Activated B cell treated with CpG ODN at 0.5 μM for 24 hours (primary cell): ENCODE measurements around the gene IL11. TPM values are rescaled to one million over a fixed set of nuclear protein-coding genes. Genes with fewer than 3 reads are reported as not detected.

Experiments used
- ATAC-seq: fragments of 200-7000 bp; cut with Tn5 transposase; one replicate; pipeline ENCODE4 v1.10.0; 2021; ENCODE audit warnings: low read depth, mild to moderate bottlenecking, moderate library complexity
- CTCF ChIA-PET: fragments of 350-600 bp; sonication (Branson Sonifier 250); formaldehyde crosslinking; loops from one replicate; lab custom pipeline; 2021; ENCODE audit warnings: antibody characterized with exemption; lab: Charles Lee
- POLR2A ChIA-PET: fragments of 350-600 bp; sonication (Branson Sonifier 250); formaldehyde crosslinking; loops from one replicate; lab custom pipeline; 2021; ENCODE audit warnings: antibody characterized with exemption; lab: Charles Lee
- DNase-seq: peaks from one replicate; pipeline ENCODE4 v3.0.0; 2022
- H3K27ac Mint-ChIP-seq: one replicate; pipeline ENCODE4 v1.8.0; 2020; ENCODE audit warnings: mixed read lengths
- H3K27me3 Mint-ChIP-seq: one replicate; pipeline ENCODE4 v1.8.0; 2021; ENCODE audit warnings: mixed read lengths
- H3K36me3 Mint-ChIP-seq: one replicate; pipeline ENCODE4 v1.8.0; 2021; ENCODE audit warnings: low read depth, mixed read lengths
- H3K4me1 Mint-ChIP-seq: one replicate; pipeline ENCODE4 v1.8.0; 2021; ENCODE audit warnings: mixed read lengths
- H3K4me3 Mint-ChIP-seq: one replicate; pipeline ENCODE4 v1.8.0; 2020; ENCODE audit warnings: mild to moderate bottlenecking, mixed read lengths
- H3K9me3 Mint-ChIP-seq: one replicate; pipeline ENCODE4 v1.8.0; 2020; ENCODE audit warnings: mixed read lengths
- CTCF ChIP-seq: fragments of 200-600 bp; IDR thresholded peaks from one replicate; pipeline ENCODE4 v1.8.0; 2022; ENCODE audit warnings: antibody characterized with exemption, mild to moderate bottlenecking
- intact Hi-C: fragments of 100-400 bp; cut with micrococcal nuclease; formaldehyde crosslinking; loops from one replicate; pipeline ENCODE4 v1.15.1; 2024
- total RNA-seq: library from RNA; stranded (reverse); gene quantifications from 2 replicates; pipeline ENCODE4 v1.2.3, GENCODE V29; 2022

IL11 gene
- total RNA-seq, 1 donor from 2014 or later = not detected

DNA sequence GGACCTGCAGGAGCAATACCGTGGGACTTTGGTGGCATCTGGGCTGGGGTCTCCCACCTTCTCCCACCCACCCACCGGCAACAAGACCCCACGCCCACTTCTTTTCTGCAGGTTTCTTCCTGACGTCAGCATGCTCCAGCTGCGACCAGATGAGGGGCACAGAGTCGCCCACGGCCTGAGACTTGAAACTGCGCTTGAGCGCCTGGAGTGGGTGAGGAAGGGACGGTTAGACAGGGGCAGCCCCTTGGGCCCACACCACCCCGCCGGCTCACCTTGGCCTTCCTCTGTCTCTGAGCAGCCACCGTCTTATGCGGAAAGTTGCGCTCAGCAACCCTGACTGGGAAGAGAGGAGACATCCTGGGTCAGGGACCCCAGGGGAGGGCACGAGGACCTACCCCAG lies 9.4 kb downstream of the IL11 start:
- ChIA-PET CTCF (no interaction called here), POLR2A (interaction anchor here (0.8 kb wide), 1 partner anchor 13 kb away, joined by 5 read pairs; no protein-coding TSS in a partner anchor)
- H3K9me3 Mint-ChIP-seq = no peaks in the 10 kb centered on the region
- H3K27ac Mint-ChIP-seq = no peak overlapping the region
- no peak overlapping the region for H3K4me3 Mint-ChIP-seq
- peaks cover 11% of the 10 kb centered on the region for H3K27me3 Mint-ChIP-seq
- DNase-seq (no peak), ATAC-seq (no peak)
- H3K4me1 Mint-ChIP-seq = no peaks in the 10 kb centered on the region
- TF ChIP-seq CTCF = no peak
- intact Hi-C loops = no loop called here
- no peaks in the 10 kb centered on the region for H3K36me3 Mint-ChIP-seq

DNA sequence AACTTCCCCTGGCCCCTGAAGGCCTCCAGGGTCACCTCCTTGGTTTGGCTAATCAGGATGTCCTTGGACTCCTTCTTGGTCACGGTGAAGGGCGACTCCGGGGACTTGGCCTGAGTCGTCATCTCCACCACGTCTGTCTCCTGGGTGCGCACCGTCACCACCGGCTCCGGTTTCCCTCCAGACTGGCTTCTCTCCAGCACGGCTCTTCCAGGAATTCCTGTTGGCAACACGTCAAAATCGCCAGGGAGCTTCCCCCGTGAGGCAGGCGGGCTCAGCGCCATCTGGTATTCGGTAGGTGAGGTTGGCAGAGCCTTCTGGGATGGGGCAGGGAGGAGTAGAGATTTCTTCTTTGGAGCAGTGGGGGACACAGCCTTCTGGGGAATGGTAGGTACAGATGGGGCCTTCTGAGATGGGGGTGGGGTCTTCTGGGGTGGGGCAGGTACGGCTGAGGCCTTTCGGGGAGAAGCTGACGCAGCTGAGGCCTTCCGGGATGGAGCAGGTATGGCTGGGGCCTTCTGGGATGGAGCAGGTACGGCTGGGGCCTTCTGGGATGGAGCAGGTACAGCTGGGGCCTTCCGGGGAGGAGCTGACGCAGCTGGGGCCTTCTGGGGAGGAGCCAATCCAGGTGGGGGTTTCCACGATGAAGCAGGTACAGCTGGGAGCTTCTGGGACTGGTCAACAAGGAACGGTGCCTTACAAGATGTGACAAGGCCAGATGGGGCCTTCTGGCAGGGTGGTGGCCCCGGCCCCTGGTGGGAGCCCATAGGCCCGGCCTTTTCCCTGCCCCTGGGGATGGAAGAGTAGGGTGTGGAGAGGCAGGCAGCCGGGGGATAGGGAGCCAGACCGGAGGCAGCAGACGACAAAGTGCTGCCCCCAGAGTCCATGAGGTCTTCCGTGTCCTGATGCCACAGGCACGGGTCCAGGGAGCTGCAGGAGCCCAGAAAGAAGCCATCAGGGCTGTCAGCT lies 11.0 kb downstream of the IL11 start:
- TF ChIP-seq CTCF = no peak
- Mint-ChIP-seq H3K27me3 (peaks cover 15% of the 10 kb centered on the region), H3K27ac (no peak overlapping the region), H3K9me3 (no peaks in the 10 kb centered on the region), H3K4me3 (no peak overlapping the region), H3K4me1 (peaks cover 2% of the 10 kb centered on the region), H3K36me3 (no peaks in the 10 kb centered on the region)
- intact Hi-C loops = no loop called here
- DNase-seq (no peak), ATAC-seq (no peak)
- CTCF ChIA-PET = no interaction called here
- POLR2A ChIA-PET = interaction anchor here (0.5 to 1.0 kb wide), 3 partner anchors 25 to 227 kb away, joined by 3 to 7 read pairs (median 4); partner anchors contain the start of gene TMEM238

GRCh38 chr19:55358493-55358892 lies 11.8 kb downstream of the IL11 start:
- Mint-ChIP-seq H3K27me3 (peaks cover 18% of the 10 kb centered on the region), H3K27ac (no peak overlapping the region), H3K4me3 (no peak overlapping the region), H3K4me1 (peaks cover 7% of the 10 kb centered on the region), H3K36me3 (no peaks in the 10 kb centered on the region), H3K9me3 (no peaks in the 10 kb centered on the region)
- no peak for ATAC-seq
- POLR2A ChIA-PET = interaction anchor here (1.0 kb wide), 1 partner anchor 26 kb away, joined by 4 read pairs; the partner anchor contains the start of gene TMEM238
- no peak for DNase-seq
- intact Hi-C loops = no loop called here
- CTCF ChIA-PET = no interaction called here
- TF ChIP-seq CTCF = no peak

DNA sequence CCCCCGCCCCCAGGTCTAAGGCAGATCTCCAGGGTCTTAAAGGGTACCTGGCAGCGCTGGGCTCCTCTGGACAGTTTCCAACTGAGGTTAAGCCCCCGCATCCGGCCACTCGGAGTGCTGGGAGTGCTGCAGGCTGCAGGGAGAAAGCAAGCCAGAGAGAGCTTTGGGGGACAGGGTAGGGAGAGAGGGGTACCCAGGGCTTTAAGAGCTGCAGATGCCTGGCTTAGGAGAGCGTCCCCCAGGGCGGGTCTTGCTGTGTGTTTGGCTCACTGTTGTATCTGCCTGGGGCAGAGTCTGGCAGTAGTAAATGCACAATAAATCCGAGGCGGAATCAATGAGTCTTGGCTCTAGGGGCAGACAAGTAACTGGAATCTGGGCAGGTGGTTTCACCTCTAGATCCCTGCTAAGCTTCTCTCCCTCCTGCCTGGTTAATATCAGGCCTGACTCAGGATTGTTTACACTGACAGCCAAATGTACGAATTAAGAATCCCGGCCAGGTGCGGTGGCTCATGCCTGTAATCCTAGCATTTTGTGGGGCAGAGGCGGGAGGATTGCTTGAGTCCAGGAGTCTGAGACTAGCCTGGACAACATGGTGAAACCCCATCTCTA lies 14.9 kb downstream of the IL11 start:
- no peak for TF ChIP-seq CTCF
- ATAC-seq = no peak
- no peaks in the 10 kb centered on the region for H3K9me3 Mint-ChIP-seq
- H3K27ac Mint-ChIP-seq = no peak overlapping the region
- H3K36me3 Mint-ChIP-seq = no peaks in the 10 kb centered on the region
- ChIA-PET CTCF (no interaction called here), POLR2A (no interaction called here)
- peaks cover 47% of the 10 kb centered on the region for H3K27me3 Mint-ChIP-seq
- peaks cover 18% of the 10 kb centered on the region for H3K4me1 Mint-ChIP-seq
- H3K4me3 Mint-ChIP-seq = no peak overlapping the region
- intact Hi-C loops = no loop called here
- DNase-seq = no peak

DNA sequence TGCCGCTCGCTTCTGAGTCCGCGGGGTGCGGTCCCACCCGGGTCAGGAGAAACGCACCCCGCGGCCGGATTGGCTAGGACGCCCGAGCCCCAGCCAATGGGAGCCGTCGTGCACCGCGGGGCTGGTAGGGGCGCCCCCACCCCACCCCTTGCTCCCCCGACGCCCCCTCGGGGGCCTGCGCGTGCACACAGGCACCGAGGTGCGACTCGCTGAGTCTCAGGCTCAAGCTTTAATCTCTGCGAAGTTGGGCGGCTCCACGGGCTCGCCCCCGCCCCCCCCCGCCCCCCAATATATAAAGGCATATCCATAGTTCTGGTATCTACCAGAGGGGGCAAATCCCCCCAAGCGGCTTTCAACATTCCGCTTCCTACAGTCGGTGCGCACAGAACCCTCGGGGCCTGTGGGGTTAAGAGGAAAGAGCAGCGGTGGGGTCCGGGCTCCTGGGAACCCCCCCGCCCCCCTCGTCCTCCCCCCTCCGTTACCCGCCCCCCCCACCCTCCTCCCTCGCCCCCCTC lies 15.5 kb downstream of the IL11 start, which contains the start of gene COX6B2:
TSS of gene COX6B2 (minus strand) at position 22 of the 515 bp plus-strand sequence. CDS start 198 bp downstream, outside the sequence.
- H3K27ac Mint-ChIP-seq = no peak within 1 kb of the TSS
- TF ChIP-seq CTCF = no peak
- POLR2A ChIA-PET = no interaction called here
- H3K27me3 Mint-ChIP-seq = peaks cover 50% of the 10 kb centered on the region
- H3K36me3 Mint-ChIP-seq = no peaks in the 10 kb centered on the region
- peak within 1 kb of the TSS; percentile 79 for H3K4me3 Mint-ChIP-seq
- no peak for DNase-seq
- H3K4me1 Mint-ChIP-seq = peaks cover 18% of the 10 kb centered on the region
- intact Hi-C loops = loop anchor here (1.0 kb wide), 1 partner anchor 15 kb away; the partner anchor contains the start of gene KMT5C
- CTCF ChIA-PET = no interaction called here
- no peak for ATAC-seq
- H3K9me3 Mint-ChIP-seq = no peaks in the 10 kb centered on the region
